ENCODE measurements around the gene SELPLG. TPM values are rescaled to one million over a fixed set of nuclear protein-coding genes. Genes with fewer than 3 reads are reported as not detected.
"Not testable (repeated sequence)": the region's sequence is repeated elsewhere in the genome, so short reads cannot be mapped to it uniquely, and the experiment has no call there.

Gene SELPLG
- total and polyA plus RNA-seq, 3 donors from 2014 or later = 1.1 to 10.4 (median 2.7) TPM

GRCh38 chr12:108619369-108620160 is 14.1 kb downstream of the SELPLG start:
- 78 to 83% methylated on average over 14 of the region's 14 CpGs for WGBS, 2 donors
- DNase-seq = no peak
- H3K27me3 ChIP-seq = no peaks in the 10 kb centered on the region

GRCh38 chr12:108618953-108619274 is 14.8 kb downstream of the SELPLG start:
- not testable (repeated sequence) for DNase-seq; H3K4me3 ChIP-seq; H3K4me1 ChIP-seq; H3K9me3 ChIP-seq; H3K27me3 ChIP-seq; H3K36me3 ChIP-seq (ENCODE audit: low read depth, missing control alignments); H3K27ac ChIP-seq
- WGBS, 2 donors = 64 to 70% methylated on average over 4 of the region's 4 CpGs
- intact Hi-C loops (cut with DNase I; ENCODE audit: low total_unique reads) = loop anchor here (5.0 kb wide), 1 partner anchor 47 kb away; no protein-coding TSS in a partner anchor

More at GRCh38 chr12:108619369-108620160, 14.1 kb downstream of the SELPLG start:
- intact Hi-C loops (cut with DNase I; ENCODE audit: low total_unique reads) = loop anchor here (5.0 kb wide), 1 partner anchor 47 kb away; no protein-coding TSS in a partner anchor
- TF ChIP-seq, protein P1, sequence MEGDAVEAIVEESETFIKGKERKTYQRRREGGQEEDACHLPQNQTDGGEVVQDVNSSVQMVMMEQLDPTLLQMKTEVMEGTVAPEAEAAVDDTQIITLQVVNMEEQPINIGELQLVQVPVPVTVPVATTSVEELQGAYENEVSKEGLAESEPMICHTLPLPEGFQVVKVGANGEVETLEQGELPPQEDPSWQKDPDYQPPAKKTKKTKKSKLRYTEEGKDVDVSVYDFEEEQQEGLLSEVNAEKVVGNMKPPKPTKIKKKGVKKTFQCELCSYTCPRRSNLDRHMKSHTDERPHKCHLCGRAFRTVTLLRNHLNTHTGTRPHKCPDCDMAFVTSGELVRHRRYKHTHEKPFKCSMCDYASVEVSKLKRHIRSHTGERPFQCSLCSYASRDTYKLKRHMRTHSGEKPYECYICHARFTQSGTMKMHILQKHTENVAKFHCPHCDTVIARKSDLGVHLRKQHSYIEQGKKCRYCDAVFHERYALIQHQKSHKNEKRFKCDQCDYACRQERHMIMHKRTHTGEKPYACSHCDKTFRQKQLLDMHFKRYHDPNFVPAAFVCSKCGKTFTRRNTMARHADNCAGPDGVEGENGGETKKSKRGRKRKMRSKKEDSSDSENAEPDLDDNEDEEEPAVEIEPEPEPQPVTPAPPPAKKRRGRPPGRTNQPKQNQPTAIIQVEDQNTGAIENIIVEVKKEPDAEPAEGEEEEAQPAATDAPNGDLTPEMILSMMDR (IDR thresholded peaks at IDR 0.05) = no peak
- TF ChIP-seq POLR2A (IDR thresholded peaks at IDR 0.05) = no peak
- H3K36me3 ChIP-seq (ENCODE audit: low read depth, missing control alignments) = no peaks in the 10 kb centered on the region
- no peak overlapping the region for H3K27ac ChIP-seq
- no peak overlapping the region for H3K4me3 ChIP-seq
- H3K4me1 ChIP-seq = no peaks in the 10 kb centered on the region
- H3K9me3 ChIP-seq = no peaks in the 10 kb centered on the region

DNA sequence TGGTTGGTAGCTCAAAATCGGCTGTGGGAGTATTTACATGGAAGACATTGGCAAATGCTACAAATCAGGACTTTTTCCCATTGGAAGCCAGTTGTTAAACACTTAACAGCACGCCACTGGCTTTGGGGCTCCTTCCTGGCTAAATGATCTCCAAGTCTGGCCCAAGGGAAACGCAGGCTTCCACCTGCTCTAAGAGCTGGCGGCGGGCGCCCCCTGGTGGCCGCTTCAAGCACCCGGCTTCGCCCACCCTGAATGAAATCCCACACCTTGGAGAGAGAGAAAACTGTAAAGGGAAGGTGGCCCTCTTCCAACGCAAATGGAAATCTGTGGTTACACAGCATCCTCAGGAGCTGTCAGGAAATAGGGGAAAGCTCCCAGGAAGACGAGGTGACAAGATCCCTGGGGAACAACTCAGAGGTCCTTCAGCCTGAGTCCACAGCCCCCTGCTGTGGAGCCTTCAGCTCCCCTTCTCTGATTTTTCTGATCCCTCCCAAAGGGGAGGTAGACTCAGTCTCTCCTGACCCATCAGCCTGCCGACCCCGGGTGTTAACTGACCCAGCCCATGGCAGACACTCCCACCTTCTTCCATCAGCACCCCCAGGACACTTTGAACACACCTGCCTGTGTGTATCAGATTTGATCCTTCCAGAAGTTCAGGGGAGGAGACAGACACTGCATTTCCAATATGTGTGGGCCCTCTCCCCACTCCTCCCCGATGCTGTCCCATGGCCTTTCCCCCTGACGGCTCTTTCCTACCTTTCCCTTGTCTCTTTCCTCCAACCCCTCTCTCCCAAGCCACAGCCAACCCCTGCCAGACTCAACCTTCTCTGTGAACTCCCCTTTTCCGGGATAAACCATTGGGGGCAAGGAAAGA is 15.4 kb downstream of the SELPLG start:
- TF ChIP-seq, protein P1 (IDR thresholded peaks at IDR 0.05) = peak; percentile 96 to 99 (median 96)
- no peak for TF ChIP-seq POLR2A (IDR thresholded peaks at IDR 0.05)
- H3K27ac ChIP-seq = no peak overlapping the region
- no peaks in the 10 kb centered on the region for H3K4me1 ChIP-seq
- intact Hi-C loops (cut with DNase I; ENCODE audit: low total_unique reads) = loop anchor here (5.0 kb wide), 1 partner anchor 46 kb away; no protein-coding TSS in a partner anchor
- H3K9me3 ChIP-seq = no peaks in the 10 kb centered on the region
- no peaks in the 10 kb centered on the region for H3K27me3 ChIP-seq
- peak; percentile 90 for DNase-seq
- H3K36me3 ChIP-seq (ENCODE audit: low read depth, missing control alignments) = no peaks in the 10 kb centered on the region
- 9 to 13% methylated on average over 14 to 16 of the region's 16 CpGs for WGBS, 2 donors
- no peak overlapping the region for H3K4me3 ChIP-seq

DNA sequence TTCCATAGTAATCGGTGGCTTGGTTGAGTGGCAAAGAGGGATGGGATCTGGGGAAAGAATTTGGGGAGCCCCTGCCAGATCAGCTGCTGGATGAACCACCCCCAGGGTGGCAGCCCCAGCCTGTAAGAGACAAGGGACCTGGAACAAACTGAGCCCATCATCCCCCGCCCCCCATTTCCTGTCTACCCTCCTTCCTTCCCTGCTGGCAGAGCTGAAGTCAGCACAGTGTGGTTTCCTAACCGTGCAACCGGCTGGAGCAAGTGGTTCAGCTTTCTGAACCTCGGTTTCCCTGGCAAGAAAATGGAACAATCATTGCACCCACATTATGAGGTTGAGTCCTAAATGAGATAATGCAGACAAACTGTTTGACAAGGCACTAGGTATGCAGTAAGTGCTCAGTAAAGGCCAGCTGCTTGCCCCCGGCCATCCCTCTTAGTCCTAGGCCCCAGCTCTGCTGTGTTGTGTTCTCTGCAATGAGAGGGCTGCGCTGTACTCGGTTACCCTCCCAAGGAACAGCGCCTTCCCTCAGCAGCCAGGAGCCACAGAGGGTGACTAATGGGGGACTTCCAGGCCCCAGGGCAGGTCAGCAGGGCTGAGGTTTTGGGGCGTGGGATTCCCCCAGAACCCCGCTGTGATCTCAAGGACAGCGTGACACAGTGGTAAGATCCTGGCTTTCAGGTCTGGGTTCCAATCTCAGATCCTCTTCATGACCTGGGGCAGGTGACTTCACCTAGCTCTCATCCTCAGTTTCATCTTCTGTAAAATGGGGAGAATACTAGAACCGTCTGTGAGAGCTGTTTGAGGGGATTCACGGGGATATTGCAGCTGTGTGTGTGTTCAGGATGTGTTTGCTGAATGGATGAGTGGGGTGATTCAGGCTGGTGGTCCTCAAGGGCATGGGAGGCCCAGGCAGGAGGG is 16.5 kb downstream of the SELPLG start:
- WGBS, 2 donors = 84 to 88% methylated on average over 10 to 14 of the region's 14 CpGs
- no peak for DNase-seq
- TF ChIP-seq POLR2A (IDR thresholded peaks at IDR 0.05) = no peak
- TF ChIP-seq, protein P1 (IDR thresholded peaks at IDR 0.05) = no peak
- Histone ChIP-seq H3K27ac (no peak overlapping the region), H3K27me3 (no peaks in the 10 kb centered on the region), H3K36me3 (ENCODE audit: low read depth, missing control alignments) (no peaks in the 10 kb centered on the region), H3K4me3 (no peak overlapping the region), H3K9me3 (no peaks in the 10 kb centered on the region), H3K4me1 (no peaks in the 10 kb centered on the region)
- intact Hi-C loops (cut with DNase I; ENCODE audit: low total_unique reads) = loop anchor here (5.0 kb wide), 1 partner anchor 45 kb away; no protein-coding TSS in a partner anchor

Data from testis (tissue), 3 donors.